ENCODE measurements around the gene CNR2.
"Not testable (repeated sequence)": the region's sequence is repeated elsewhere in the genome, so short reads cannot be mapped to it uniquely, and the experiment has no call there.

Gene CNR2

DNA sequence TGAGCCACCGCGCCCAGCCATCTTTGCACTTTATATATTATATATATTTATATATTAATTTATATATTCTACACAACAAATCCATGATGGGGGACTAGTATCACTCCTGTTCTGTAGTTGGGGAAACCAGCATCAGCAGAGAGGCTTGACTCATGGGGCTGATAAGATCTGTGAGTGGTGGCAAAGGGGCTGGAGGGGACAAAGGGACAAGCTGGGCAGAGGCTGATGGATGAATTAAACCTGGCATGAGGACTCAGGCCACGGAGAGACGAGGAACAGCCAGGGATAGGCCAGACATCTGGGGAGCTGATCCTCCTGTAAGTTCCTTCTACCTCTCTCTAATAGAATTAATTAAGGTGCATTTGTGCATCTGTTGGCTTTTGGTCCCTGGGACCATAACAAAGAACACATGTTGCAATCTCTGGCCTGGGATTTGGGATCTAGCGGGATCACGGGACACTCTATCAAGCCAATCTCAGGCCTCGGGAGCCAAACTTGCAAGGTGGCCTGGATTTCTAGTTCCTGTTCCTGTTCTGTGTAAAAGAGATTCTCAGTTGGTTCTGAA, 7.6 kb downstream of the CNR2 start:
- no peaks in the 10 kb centered on the region for H3K36me3 ChIP-seq
- peaks cover 4% of the 10 kb centered on the region; the same call in 1 of the 2 replicates for H3K27me3 ChIP-seq
- no peaks in the 10 kb centered on the region for H3K4me1 ChIP-seq
- no peaks in the 10 kb centered on the region for H3K9me3 ChIP-seq
- no peak overlapping the region for H3K4me3 ChIP-seq (ENCODE audit: low read depth, low read length)
- TF ChIP-seq, protein P1, sequence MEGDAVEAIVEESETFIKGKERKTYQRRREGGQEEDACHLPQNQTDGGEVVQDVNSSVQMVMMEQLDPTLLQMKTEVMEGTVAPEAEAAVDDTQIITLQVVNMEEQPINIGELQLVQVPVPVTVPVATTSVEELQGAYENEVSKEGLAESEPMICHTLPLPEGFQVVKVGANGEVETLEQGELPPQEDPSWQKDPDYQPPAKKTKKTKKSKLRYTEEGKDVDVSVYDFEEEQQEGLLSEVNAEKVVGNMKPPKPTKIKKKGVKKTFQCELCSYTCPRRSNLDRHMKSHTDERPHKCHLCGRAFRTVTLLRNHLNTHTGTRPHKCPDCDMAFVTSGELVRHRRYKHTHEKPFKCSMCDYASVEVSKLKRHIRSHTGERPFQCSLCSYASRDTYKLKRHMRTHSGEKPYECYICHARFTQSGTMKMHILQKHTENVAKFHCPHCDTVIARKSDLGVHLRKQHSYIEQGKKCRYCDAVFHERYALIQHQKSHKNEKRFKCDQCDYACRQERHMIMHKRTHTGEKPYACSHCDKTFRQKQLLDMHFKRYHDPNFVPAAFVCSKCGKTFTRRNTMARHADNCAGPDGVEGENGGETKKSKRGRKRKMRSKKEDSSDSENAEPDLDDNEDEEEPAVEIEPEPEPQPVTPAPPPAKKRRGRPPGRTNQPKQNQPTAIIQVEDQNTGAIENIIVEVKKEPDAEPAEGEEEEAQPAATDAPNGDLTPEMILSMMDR (IDR thresholded peaks at IDR 0.05; ENCODE audit: low read depth, low read length) = no peak
- peak; percentile 18 for DNase-seq

DNA sequence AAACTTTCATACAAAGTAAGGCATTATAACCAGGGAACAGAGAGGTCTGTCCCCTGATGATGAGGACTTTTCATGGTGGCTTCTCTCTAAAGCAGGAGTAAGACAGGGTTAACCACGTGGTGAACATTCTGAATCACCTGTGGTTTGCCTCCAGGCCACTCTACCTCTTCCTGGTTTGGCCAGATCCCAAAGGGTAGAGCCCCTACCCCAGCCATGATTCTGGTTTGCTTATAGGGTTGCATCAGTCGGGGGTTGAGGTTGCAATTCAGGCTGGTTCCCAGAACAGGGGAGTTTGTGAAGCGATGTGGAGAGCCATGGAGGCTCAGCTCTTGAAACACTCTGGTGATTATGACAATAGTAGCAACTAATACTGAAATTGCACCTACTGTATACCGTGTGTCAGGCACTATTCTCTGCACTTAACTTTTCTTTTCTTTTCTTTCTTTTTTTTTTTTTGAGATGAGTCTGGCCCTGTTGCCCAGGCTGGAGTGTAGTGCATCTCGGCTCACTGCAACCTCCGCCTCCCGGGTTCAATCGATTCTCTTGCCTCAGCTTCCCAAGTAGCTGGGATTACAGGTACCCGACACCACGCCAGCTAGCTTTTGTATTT, 8.3 kb downstream of the CNR2 start:
- DNase-seq = no peak
- Histone ChIP-seq H3K27me3 (peaks cover 4% of the 10 kb centered on the region; the same call in 1 of the 2 replicates), H3K9me3 (no peaks in the 10 kb centered on the region), H3K4me1 (no peaks in the 10 kb centered on the region), H3K36me3 (no peaks in the 10 kb centered on the region), H3K4me3 (ENCODE audit: low read depth, low read length) (no peak overlapping the region)
- TF ChIP-seq, protein P1 (IDR thresholded peaks at IDR 0.05; ENCODE audit: low read depth, low read length) = no peak

DNA sequence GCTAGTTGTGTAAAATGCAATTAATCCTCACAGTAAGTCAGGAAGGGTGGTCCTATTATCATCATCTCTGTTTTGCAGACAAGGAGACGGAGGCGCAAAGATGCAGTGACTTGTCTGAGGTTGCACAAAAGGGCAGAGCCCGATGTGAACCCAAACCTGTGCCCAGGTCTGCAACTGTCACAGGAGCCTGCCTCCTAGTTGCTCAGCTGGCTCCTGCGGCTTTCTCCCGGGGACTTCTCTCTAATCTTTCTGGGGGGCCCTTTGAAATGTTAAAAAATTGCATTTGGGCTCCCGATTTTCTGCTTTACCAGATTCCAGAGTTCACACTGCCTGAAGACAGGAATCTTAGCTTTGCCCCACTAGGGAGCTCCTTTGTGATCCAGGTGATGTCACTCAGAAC, 9.4 kb downstream of the CNR2 start:
- TF ChIP-seq, protein P1 (IDR thresholded peaks at IDR 0.05; ENCODE audit: low read depth, low read length) = no peak
- Histone ChIP-seq H3K27me3 (peaks cover 4% of the 10 kb centered on the region; the same call in 1 of the 2 replicates), H3K9me3 (no peaks in the 10 kb centered on the region), H3K4me3 (ENCODE audit: low read depth, low read length) (no peak overlapping the region), H3K4me1 (no peaks in the 10 kb centered on the region), H3K36me3 (no peaks in the 10 kb centered on the region)
- DNase-seq = no peak

DNA sequence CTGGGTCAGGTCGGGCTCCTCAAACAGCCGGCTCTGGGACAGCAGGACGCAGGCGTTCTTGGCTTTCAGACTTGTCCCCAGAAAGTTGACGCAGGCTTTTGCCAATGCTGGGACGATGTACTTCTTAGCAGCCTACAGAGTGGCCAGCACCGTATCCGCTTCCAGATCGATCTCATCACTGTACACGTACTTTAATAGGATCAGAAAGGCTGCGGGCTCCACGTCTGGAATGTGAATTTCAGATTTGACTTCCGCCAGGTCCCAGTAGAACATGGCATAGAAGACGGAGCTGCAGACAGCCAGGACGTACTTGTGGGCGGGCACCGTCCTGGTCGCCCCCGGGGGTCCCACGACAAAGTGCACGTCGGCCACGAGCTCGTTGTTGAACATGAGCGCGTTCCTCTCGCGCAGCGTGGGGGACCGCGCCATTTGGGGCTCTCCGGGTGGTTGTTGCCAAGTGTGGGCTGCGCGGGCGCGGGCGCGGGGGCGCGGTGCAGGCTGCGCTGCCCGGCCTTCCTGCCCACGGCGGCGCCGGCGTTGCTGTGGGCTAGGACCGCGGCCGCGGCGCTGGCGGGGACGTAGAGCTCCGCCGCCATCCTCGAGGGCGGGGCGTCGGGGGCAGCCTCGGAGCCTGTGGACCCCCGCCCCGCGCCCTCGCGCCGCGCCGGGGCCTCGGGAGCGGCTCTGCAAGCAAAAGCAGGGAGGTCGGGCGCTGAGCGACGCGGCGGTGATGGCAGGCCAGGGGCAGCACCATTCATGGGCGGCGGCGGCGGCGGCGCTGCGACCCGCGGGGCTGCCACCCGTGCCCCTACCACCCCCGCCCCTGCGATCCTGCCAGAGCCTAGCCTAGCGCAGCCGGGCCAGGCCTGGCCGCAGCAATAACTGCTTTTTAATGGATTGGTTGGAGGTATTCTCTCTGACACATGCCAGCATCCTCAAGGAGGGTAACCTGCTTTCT, 10.6 kb downstream of the CNR2 start:
- peak; percentile 4 for DNase-seq
- Histone ChIP-seq H3K4me1 (no peaks in the 10 kb centered on the region), H3K27me3 (peaks cover 4% of the 10 kb centered on the region; the same call in 1 of the 2 replicates)

DNA sequence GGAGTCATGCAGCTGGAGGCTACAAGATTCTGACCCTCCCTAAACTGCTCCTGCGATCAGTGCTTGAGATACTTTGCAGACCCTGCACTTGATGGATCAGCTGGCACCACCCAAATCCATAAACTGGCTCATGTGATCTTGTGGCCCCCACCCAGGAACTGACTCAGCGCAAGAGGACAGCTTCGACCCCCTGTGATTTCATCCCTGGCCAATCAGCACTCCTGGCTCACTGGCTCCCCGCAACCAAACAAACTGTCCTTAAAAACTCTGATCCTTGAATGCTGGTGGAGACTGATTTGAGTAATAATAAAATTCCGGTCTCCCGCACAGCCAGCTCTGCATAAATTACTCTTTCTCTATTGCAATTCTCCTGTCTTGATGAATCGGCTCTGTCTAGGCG, 13.1 kb downstream of the CNR2 start:
- not testable (repeated sequence) for DNase-seq; H3K4me1 ChIP-seq; H3K27me3 ChIP-seq; H3K4me3 ChIP-seq (ENCODE audit: low read depth, low read length); H3K36me3 ChIP-seq; H3K9me3 ChIP-seq

More for the DNA sequence above, 10.6 kb downstream of the CNR2 start:
- H3K36me3 ChIP-seq = no peaks in the 10 kb centered on the region
- H3K4me3 ChIP-seq (ENCODE audit: low read depth, low read length) = no peak overlapping the region
- TF ChIP-seq, protein P1 (IDR thresholded peaks at IDR 0.05; ENCODE audit: low read depth, low read length) = no peak
- no peaks in the 10 kb centered on the region for H3K9me3 ChIP-seq

DNA sequence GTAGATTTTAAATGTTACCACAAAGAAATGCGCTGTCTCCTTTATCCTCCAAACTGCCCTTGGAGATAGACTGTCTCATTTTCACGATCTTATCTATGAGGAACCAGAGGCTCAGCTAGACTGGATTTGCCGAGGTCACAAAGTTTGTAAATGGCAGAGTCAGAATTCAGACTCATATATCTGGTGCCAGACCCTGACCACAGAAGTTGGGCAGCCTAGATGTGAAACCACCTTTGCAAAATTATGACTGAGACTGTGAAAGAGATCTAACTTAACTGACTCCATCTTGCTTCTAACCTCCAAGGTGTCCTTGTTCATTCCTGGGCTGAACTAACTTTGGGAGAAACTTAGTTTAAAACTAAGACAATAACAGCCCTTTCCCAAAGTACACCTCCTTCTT, 14.1 kb downstream of the CNR2 start:
- no peak for DNase-seq
- H3K9me3 ChIP-seq = no peaks in the 10 kb centered on the region
- H3K4me1 ChIP-seq = no peaks in the 10 kb centered on the region
- H3K36me3 ChIP-seq = no peaks in the 10 kb centered on the region
- no peak overlapping the region for H3K4me3 ChIP-seq (ENCODE audit: low read depth, low read length)
- TF ChIP-seq, protein P1 (IDR thresholded peaks at IDR 0.05; ENCODE audit: low read depth, low read length) = no peak
- peaks cover 4% of the 10 kb centered on the region; the same call in 1 of the 2 replicates for H3K27me3 ChIP-seq
